Smooth muscle cell (in vitro differentiated cells): ENCODE measurements around the gene CDC5L. TPM values are rescaled to one million over a fixed set of nuclear protein-coding genes. Genes with fewer than 3 reads are reported as not detected.

ENCODE experiments used
- DNase-seq: peaks from one replicate; lab custom pipeline; 2025; ENCODE audit not compliant: unreplicated experiment; lab: John Stamatoyannopoulos, UW
- H2AFZ ChIP-seq: fragments of 200-600 bp; sonication (generic); 2 replicates; pipeline ENCODE4 v1.6.0; 2016; ENCODE audit warnings: antibody characterized with exemption, low read depth, mild to moderate bottlenecking
- H3F3A ChIP-seq: fragments of 200-600 bp; sonication (generic); 2 replicates; pipeline ENCODE4 v1.6.0; 2017; ENCODE audit warnings: antibody characterized with exemption, low read depth
- H3K27ac ChIP-seq: fragments of 200-600 bp; sonication (generic); 2 replicates; pipeline ENCODE4 v1.5.1; 2016; ENCODE audit warnings: low read depth, mild to moderate bottlenecking
- H3K27me3 ChIP-seq: fragments of 200-600 bp; sonication (generic); 2 replicates; pipeline ENCODE4 v1.6.1; 2016; ENCODE audit warnings: low read depth, mild to moderate bottlenecking
- H3K36me3 ChIP-seq: fragments of 200-600 bp; sonication (generic); 2 replicates; pipeline ENCODE4 v1.5.1; 2016; ENCODE audit warnings: low read depth
- H3K4me1 ChIP-seq: fragments of 200-600 bp; sonication (generic); 2 replicates; pipeline ENCODE4 v1.5.1; 2016; ENCODE audit warnings: low read depth
- H3K4me2 ChIP-seq: fragments of 200-600 bp; sonication (generic); 2 replicates; pipeline ENCODE4 v1.6.0; 2016; ENCODE audit warnings: mild to moderate bottlenecking
- H3K4me3 ChIP-seq: fragments of 200-600 bp; sonication (generic); 2 replicates; pipeline ENCODE4 v1.5.1; 2016; ENCODE audit warnings: mild to moderate bottlenecking
- H3K79me2 ChIP-seq: fragments of 200-600 bp; sonication (generic); 2 replicates; pipeline ENCODE4 v1.6.0; 2016; ENCODE audit warnings: low read depth, mild to moderate bottlenecking
- H3K9ac ChIP-seq: fragments of 200-600 bp; sonication (generic); 2 replicates; pipeline ENCODE4 v1.6.0; 2016; ENCODE audit warnings: low read depth
- H3K9me3 ChIP-seq: fragments of 200-600 bp; sonication (generic); replicated peaks from 2 replicates; pipeline ENCODE4 v1.5.1; 2016; ENCODE audit warnings: low read depth
- H4K20me1 ChIP-seq: fragments of 200-600 bp; sonication (generic); 2 replicates; pipeline ENCODE4 v1.6.0; 2016; ENCODE audit warnings: low read depth
- CTCF ChIP-seq: fragments of 200-600 bp; sonication (generic); IDR thresholded peaks from 2 replicates; pipeline ENCODE4 v1.5.1; 2017; ENCODE audit warnings: borderline replicate concordance, mild to moderate bottlenecking, antibody characterized with exemption; ENCODE audit not compliant: insufficient read depth, poor library complexity, severe bottlenecking
- WGBS: methylation state at CpG from one replicate; pipeline ENCODE4 v1.1.7; 2016; ENCODE audit warnings: low lambda C conversion rate; 5-methylcytosine and 5-hydroxymethylcytosine counted together
- polyA plus RNA-seq: library from polyadenylated mRNA; unstranded; fragments of >200 nt; fragmentation: Nextera tagmentation; extraction: Ambion mirVana; gene quantifications from 2 replicates; pipeline ENCODE4 v1.2.1, GENCODE V29; 2016
- total RNA-seq: library from RNA; depleted of rRNA; stranded (reverse); fragments of >200 nt; gene quantifications from 2 replicates; pipeline ENCODE4 v1.2.3, GENCODE V29; 2014

CDC5L gene
- total and polyA plus RNA-seq, 2 experiments from 2014 or later, result 12.5 to 29.7 TPM

- 94% methylated on average over 6 of the region's 6 CpGs for WGBS
These were observed 71.0 kb downstream of the CDC5L start for GRCh38 chr6:44458551-44458950.

GRCh38 chr6:44462335-44462734 is 74.8 kb downstream of the CDC5L start:
- Histone ChIP-seq H3K27ac (no peak overlapping the region), H3K79me2 (no peaks in the 10 kb centered on the region), H3K27me3 (no peaks in the 10 kb centered on the region), H3K4me3 (no peak overlapping the region), H4K20me1 (no peaks in the 10 kb centered on the region), H3K4me1 (no peaks in the 10 kb centered on the region), H2AFZ (no peak overlapping the region), H3K36me3 (no peaks in the 10 kb centered on the region), H3K9me3 (no peaks in the 10 kb centered on the region), H3F3A (no peaks in the 10 kb centered on the region), H3K4me2 (no peak overlapping the region), H3K9ac (no peak overlapping the region)
- no peak for DNase-seq
- 93% methylated on average over 15 of the region's 15 CpGs for WGBS
- TF ChIP-seq CTCF, result no peak

More at GRCh38 chr6:44458551-44458950, 71.0 kb downstream of the CDC5L start:
- H4K20me1 ChIP-seq, result no peaks in the 10 kb centered on the region
- no peak for TF ChIP-seq CTCF
- no peaks in the 10 kb centered on the region for H3K36me3 ChIP-seq
- no peak overlapping the region for H3K4me2 ChIP-seq
- no peak overlapping the region for H3K9ac ChIP-seq
- no peaks in the 10 kb centered on the region for H3K9me3 ChIP-seq
- H3F3A ChIP-seq, result no peaks in the 10 kb centered on the region
- H3K27me3 ChIP-seq, result no peaks in the 10 kb centered on the region
- no peak overlapping the region for H3K4me3 ChIP-seq
- H3K79me2 ChIP-seq, result no peaks in the 10 kb centered on the region
- DNase-seq, result no peak
- H3K4me1 ChIP-seq, result peaks cover 7% of the 10 kb centered on the region
- no peak overlapping the region for H3K27ac ChIP-seq
- H2AFZ ChIP-seq, result no peak overlapping the region

- Histone ChIP-seq H3K79me2 (no peaks in the 10 kb centered on the region), H3K9ac (no peak overlapping the region), H3K36me3 (no peaks in the 10 kb centered on the region), H3K27ac (no peak overlapping the region), H3K4me3 (no peak overlapping the region), H3K4me2 (no peak overlapping the region), H3K4me1 (no peaks in the 10 kb centered on the region), H4K20me1 (no peaks in the 10 kb centered on the region), H3F3A (no peaks in the 10 kb centered on the region), H3K9me3 (no peaks in the 10 kb centered on the region), H2AFZ (no peak overlapping the region), H3K27me3 (no peaks in the 10 kb centered on the region)
- no peak for DNase-seq
- no peak for TF ChIP-seq CTCF
- whole genome bisulfite sequencing, result 94% methylated on average over 13 of the region's 13 CpGs
These were observed 75.6 kb downstream of the CDC5L start for GRCh38 chr6:44462797-44463727.
